ENCODE measurements around the gene MRGPRE. TPM values are rescaled to one million over a fixed set of nuclear protein-coding genes. Genes with fewer than 3 reads are reported as not detected.
"Not testable (repeated sequence)": the region's sequence is repeated elsewhere in the genome, so short reads cannot be mapped to it uniquely, and the experiment has no call there.

Gene MRGPRE
- total RNA-seq = not detected
- polyA plus RNA-seq = not detected

- intact Hi-C loops (cut with micrococcal nuclease) = no loop called here
- H3K4me3 ChIP-seq (ENCODE audit: low read length in 2 of 2) = no peak within 1 kb of the TSS
- H3K4me3 Mint-ChIP-seq = no peak within 1 kb of the TSS
- no peak within 1 kb of the TSS for H3K27ac ChIP-seq (ENCODE audit: low read depth, low read length)
- H3K9me3 Mint-ChIP-seq = peaks cover 0 to 2% (median 0%) of the 10 kb centered on the region in 8 donors
- H3K36me3 ChIP-seq (ENCODE audit: insufficient read depth, low read length) = no peaks in the 10 kb centered on the region
- no peak within 1 kb of the TSS for H3K27ac Mint-ChIP-seq
- H3K4me1 ChIP-seq (ENCODE audit: insufficient read depth, low read length) = no peaks in the 10 kb centered on the region
- POLR2A ChIA-PET (ENCODE audit: partially characterized antibody) = no interaction called here
- H3K36me3 Mint-ChIP-seq = no peaks in the 10 kb centered on the region
- peaks cover 2 to 5% of the 10 kb centered on the region in 2 donors for H3K27me3 Mint-ChIP-seq
- no peaks in the 10 kb centered on the region for H3K9me3 ChIP-seq (ENCODE audit: control insufficient read depth in 1 of 2, low read length in 2 of 2)
- H3K27me3 ChIP-seq (ENCODE audit: insufficient read depth, low read length) = no peaks in the 10 kb centered on the region
- DNase-seq = no peak
- no peaks in the 10 kb centered on the region for H3K4me1 Mint-ChIP-seq
- CTCF ChIA-PET (ENCODE audit: partially characterized antibody) = no interaction called here
Observed at GRCh38 chr11:3231851-3232744, at the start of gene MRGPRE. Gene MRGPRE, minus strand, starts transcription at chr11:3232417. Its CDS starts 3,618 bp downstream, at chr11:3228799.

GRCh38 chr11:3281146-3281545 is 48.9 kb upstream of the MRGPRE start:
- H3K27me3 ChIP-seq (ENCODE audit: insufficient read depth, low read length); H3K4me1 Mint-ChIP-seq; intact Hi-C loops (cut with micrococcal nuclease); POLR2A ChIA-PET (ENCODE audit: partially characterized antibody); H3K4me3 Mint-ChIP-seq; H3K27ac Mint-ChIP-seq; CTCF ChIA-PET (ENCODE audit: partially characterized antibody); H3K4me3 ChIP-seq (ENCODE audit: low read length in 2 of 2); H3K36me3 ChIP-seq (ENCODE audit: insufficient read depth, low read length); DNase-seq; H3K27me3 Mint-ChIP-seq; H3K9me3 Mint-ChIP-seq; H3K27ac ChIP-seq (ENCODE audit: low read depth, low read length); H3K36me3 Mint-ChIP-seq; H3K9me3 ChIP-seq (ENCODE audit: control insufficient read depth in 1 of 2, low read length in 2 of 2); H3K4me1 ChIP-seq (ENCODE audit: insufficient read depth, low read length): not testable (repeated sequence)

GRCh38 chr11:3280662-3281061 is 48.4 kb upstream of the MRGPRE start:
- H3K4me1 Mint-ChIP-seq; H3K27me3 ChIP-seq (ENCODE audit: insufficient read depth, low read length); POLR2A ChIA-PET (ENCODE audit: partially characterized antibody); H3K4me3 ChIP-seq (ENCODE audit: low read length in 2 of 2); H3K27ac ChIP-seq (ENCODE audit: low read depth, low read length); intact Hi-C loops (cut with micrococcal nuclease); H3K36me3 ChIP-seq (ENCODE audit: insufficient read depth, low read length); H3K4me3 Mint-ChIP-seq; H3K27ac Mint-ChIP-seq; H3K9me3 ChIP-seq (ENCODE audit: control insufficient read depth in 1 of 2, low read length in 2 of 2); H3K27me3 Mint-ChIP-seq; CTCF ChIA-PET (ENCODE audit: partially characterized antibody); H3K4me1 ChIP-seq (ENCODE audit: insufficient read depth, low read length); H3K9me3 Mint-ChIP-seq; H3K36me3 Mint-ChIP-seq; DNase-seq: not testable (repeated sequence)

- H3K4me1 ChIP-seq (ENCODE audit: insufficient read depth, low read length); H3K36me3 ChIP-seq (ENCODE audit: insufficient read depth, low read length); intact Hi-C loops (cut with micrococcal nuclease); H3K4me3 ChIP-seq (ENCODE audit: low read length in 2 of 2); H3K4me3 Mint-ChIP-seq; CTCF ChIA-PET (ENCODE audit: partially characterized antibody); H3K9me3 Mint-ChIP-seq; DNase-seq; H3K27me3 Mint-ChIP-seq; H3K27ac Mint-ChIP-seq; H3K27ac ChIP-seq (ENCODE audit: low read depth, low read length); POLR2A ChIA-PET (ENCODE audit: partially characterized antibody); H3K27me3 ChIP-seq (ENCODE audit: insufficient read depth, low read length); H3K9me3 ChIP-seq (ENCODE audit: control insufficient read depth in 1 of 2, low read length in 2 of 2); H3K4me1 Mint-ChIP-seq; H3K36me3 Mint-ChIP-seq: not testable (repeated sequence)
Observed at GRCh38 chr11:3278922-3279321, 46.7 kb upstream of the MRGPRE start.

- POLR2A ChIA-PET (ENCODE audit: partially characterized antibody) = not testable (repeated sequence)
Observed at GRCh38 chr11:3273629-3274028, 41.4 kb upstream of the MRGPRE start.

GRCh38 chr11:3262548-3262947 is 30.3 kb upstream of the MRGPRE start:
- H3K27me3 ChIP-seq (ENCODE audit: insufficient read depth, low read length); H3K9me3 Mint-ChIP-seq; H3K4me1 Mint-ChIP-seq; POLR2A ChIA-PET (ENCODE audit: partially characterized antibody); H3K27me3 Mint-ChIP-seq; H3K36me3 ChIP-seq (ENCODE audit: insufficient read depth, low read length); H3K9me3 ChIP-seq (ENCODE audit: control insufficient read depth in 1 of 2, low read length in 2 of 2); H3K27ac ChIP-seq (ENCODE audit: low read depth, low read length); H3K4me1 ChIP-seq (ENCODE audit: insufficient read depth, low read length); H3K27ac Mint-ChIP-seq; CTCF ChIA-PET (ENCODE audit: partially characterized antibody); DNase-seq; intact Hi-C loops (cut with micrococcal nuclease); H3K4me3 ChIP-seq (ENCODE audit: low read length in 2 of 2); H3K36me3 Mint-ChIP-seq; H3K4me3 Mint-ChIP-seq: not testable (repeated sequence)

More at GRCh38 chr11:3273629-3274028, 41.4 kb upstream of the MRGPRE start:
- H3K27ac Mint-ChIP-seq; H3K4me1 Mint-ChIP-seq; H3K27me3 ChIP-seq (ENCODE audit: insufficient read depth, low read length); DNase-seq; H3K27me3 Mint-ChIP-seq; H3K27ac ChIP-seq (ENCODE audit: low read depth, low read length); H3K36me3 ChIP-seq (ENCODE audit: insufficient read depth, low read length); H3K4me3 ChIP-seq (ENCODE audit: low read length in 2 of 2); intact Hi-C loops (cut with micrococcal nuclease); H3K9me3 ChIP-seq (ENCODE audit: control insufficient read depth in 1 of 2, low read length in 2 of 2); H3K36me3 Mint-ChIP-seq; CTCF ChIA-PET (ENCODE audit: partially characterized antibody); H3K4me3 Mint-ChIP-seq; H3K4me1 ChIP-seq (ENCODE audit: insufficient read depth, low read length); H3K9me3 Mint-ChIP-seq: not testable (repeated sequence)

GRCh38 chr11:3261831-3262230 is 29.6 kb upstream of the MRGPRE start:
- H3K4me3 ChIP-seq (ENCODE audit: low read length in 2 of 2); H3K27ac ChIP-seq (ENCODE audit: low read depth, low read length); POLR2A ChIA-PET (ENCODE audit: partially characterized antibody); DNase-seq; H3K27ac Mint-ChIP-seq; H3K27me3 ChIP-seq (ENCODE audit: insufficient read depth, low read length); H3K9me3 Mint-ChIP-seq; H3K4me1 Mint-ChIP-seq; H3K36me3 ChIP-seq (ENCODE audit: insufficient read depth, low read length); H3K27me3 Mint-ChIP-seq; H3K36me3 Mint-ChIP-seq; H3K4me1 ChIP-seq (ENCODE audit: insufficient read depth, low read length); H3K4me3 Mint-ChIP-seq; CTCF ChIA-PET (ENCODE audit: partially characterized antibody); intact Hi-C loops (cut with micrococcal nuclease); H3K9me3 ChIP-seq (ENCODE audit: control insufficient read depth in 1 of 2, low read length in 2 of 2): not testable (repeated sequence)

GRCh38 chr11:3257509-3257908 is 25.3 kb upstream of the MRGPRE start:
- H3K27me3 Mint-ChIP-seq; DNase-seq; H3K4me3 Mint-ChIP-seq; H3K4me1 Mint-ChIP-seq; intact Hi-C loops (cut with micrococcal nuclease); H3K36me3 Mint-ChIP-seq; H3K27me3 ChIP-seq (ENCODE audit: insufficient read depth, low read length); H3K4me1 ChIP-seq (ENCODE audit: insufficient read depth, low read length); H3K9me3 Mint-ChIP-seq; H3K27ac ChIP-seq (ENCODE audit: low read depth, low read length); POLR2A ChIA-PET (ENCODE audit: partially characterized antibody); H3K4me3 ChIP-seq (ENCODE audit: low read length in 2 of 2); H3K36me3 ChIP-seq (ENCODE audit: insufficient read depth, low read length); H3K9me3 ChIP-seq (ENCODE audit: control insufficient read depth in 1 of 2, low read length in 2 of 2); H3K27ac Mint-ChIP-seq; CTCF ChIA-PET (ENCODE audit: partially characterized antibody): not testable (repeated sequence)
